ENCODE results near the gene FAM168A.

The FAM168A gene

GRCh38 chr11:73350908-73351636 lies 246.8 kb downstream of the FAM168A start:
- Histone ChIP-seq H3K4me3 (ENCODE audit: low read length) (no peak overlapping the region), H3K27me3 (ENCODE audit: control insufficient read depth, insufficient read depth, low read length) (no peaks in the 10 kb centered on the region), H3K36me3 (ENCODE audit: control insufficient read depth, insufficient read depth, low read length) (peaks cover 7% of the 10 kb centered on the region), H3K4me1 (ENCODE audit: control insufficient read depth, insufficient read depth, low read length) (no peaks in the 10 kb centered on the region), H3K9ac (ENCODE audit: low read length) (no peak overlapping the region), H3K27ac (ENCODE audit: low read depth, low read length) (no peak overlapping the region)
